Neural cell (in vitro differentiated cells): ENCODE results near the gene CALHM2. TPM values are rescaled to one million over a fixed set of nuclear protein-coding genes. Genes with fewer than 3 reads are reported as not detected.

Source experiments
- H2AFZ ChIP-seq: fragments of 200-600, 300-800 bp; sonication (generic), shearing (Covaris generic); 2 replicates; pipeline ENCODE4 v1.6.0; 2014; ENCODE audit warnings: low read depth, mild to moderate bottlenecking, antibody characterized with exemption, low read length, moderate library complexity
- H3F3A ChIP-seq: fragments of 200-600 bp; shearing (Covaris generic); 2 replicates; pipeline ENCODE4 v1.6.1; 2016; ENCODE audit warnings: mild to moderate bottlenecking, moderate library complexity, mixed read lengths, antibody characterized with exemption, low read length; ENCODE audit not compliant: insufficient read depth, poor library complexity, severe bottlenecking
- H3K27ac ChIP-seq: fragments of 200-600, 300-800 bp; sonication (generic), shearing (Covaris generic); 2 replicates; pipeline ENCODE4 v1.5.1; 2014; ENCODE audit warnings: mild to moderate bottlenecking, low read length, moderate library complexity
- H3K27me3 ChIP-seq: fragments of 300-800, 200-600 bp; sonication (generic), shearing (Covaris generic); 2 replicates; pipeline ENCODE4 v1.6.0; 2014; ENCODE audit warnings: mild to moderate bottlenecking, low read depth, low read length, moderate library complexity; ENCODE audit not compliant: insufficient read depth
- H3K36me3 ChIP-seq: fragments of 300-800, 200-600 bp; sonication (generic), shearing (Covaris generic); 2 replicates; pipeline ENCODE4 v1.5.1; 2014; ENCODE audit warnings: mild to moderate bottlenecking, antibody characterized with exemption, low read length, moderate library complexity; ENCODE audit not compliant: insufficient read depth
- H3K4me2 ChIP-seq: fragments of 300-800, 200-600 bp; sonication (generic), shearing (Covaris generic); 2 replicates; pipeline ENCODE4 v1.6.0; 2014; ENCODE audit warnings: mild to moderate bottlenecking, low read length
- H3K4me3 ChIP-seq: fragments of 300-800, 200-600 bp; sonication (generic), shearing (Covaris generic); 2 replicates; pipeline ENCODE4 v1.5.1; 2014; ENCODE audit warnings: mild to moderate bottlenecking, low read length, moderate library complexity
- H3K79me2 ChIP-seq: fragments of 200-600 bp; shearing (Covaris generic); replicated peaks from 2 replicates; pipeline ENCODE4 v1.6.0; 2014; ENCODE audit warnings: mild to moderate bottlenecking, low read length, moderate library complexity; ENCODE audit not compliant: insufficient read depth
- H3K9ac ChIP-seq: fragments of 300-800, 200-600 bp; sonication (generic), shearing (Covaris generic); 2 replicates; pipeline ENCODE4 v1.6.1; 2016; ENCODE audit warnings: mild to moderate bottlenecking, low read length, mixed read lengths
- H3K9me2 ChIP-seq: fragments of 200-600 bp; shearing (Covaris generic); 2 replicates; pipeline ENCODE4 v1.6.1; 2016; ENCODE audit warnings: mild to moderate bottlenecking, low read length, mixed read lengths; ENCODE audit not compliant: insufficient read depth
- H3K9me3 ChIP-seq: fragments of 200-600, 300-800 bp; sonication (generic), shearing (Covaris generic); 2 replicates; pipeline ENCODE4 v1.6.1; 2016; ENCODE audit warnings: mild to moderate bottlenecking, mixed run types, low read length, moderate library complexity, mixed read lengths
- H4K20me1 ChIP-seq: fragments of 200-600 bp; shearing (Covaris generic); 2 replicates; pipeline ENCODE4 v1.6.1; 2016; ENCODE audit warnings: mild to moderate bottlenecking, mixed run types; ENCODE audit not compliant: insufficient read depth
- CTCF ChIP-seq: fragments of 450-650 bp; IDR thresholded peaks from 2 replicates; pipeline ENCODE4 v1.5.1; 2014; ENCODE audit warnings: antibody characterized with exemption, mild to moderate bottlenecking, moderate library complexity; ENCODE audit not compliant: poor library complexity, severe bottlenecking
- EP300 ChIP-seq: fragments of 450-650 bp; conservative IDR thresholded peaks from 2 replicates; pipeline ENCODE4 v1.6.1; 2014; ENCODE audit warnings: antibody characterized with exemption, mild to moderate bottlenecking, moderate library complexity; ENCODE audit not compliant: poor library complexity, severe bottlenecking
- EZH2 ChIP-seq: fragments of 200-600, 300-800 bp; shearing (Covaris generic), sonication (generic); IDR thresholded peaks from 2 replicates; pipeline ENCODE4 v1.6.1; 2014; ENCODE audit warnings: antibody characterized with exemption, low read length, borderline replicate concordance, mild to moderate bottlenecking; ENCODE audit not compliant: insufficient read depth, poor library complexity, severe bottlenecking
- MXI1 ChIP-seq: fragments of 450-650 bp; conservative IDR thresholded peaks from 2 replicates; pipeline ENCODE4 v1.6.1; 2014; ENCODE audit warnings: antibody characterized with exemption, mild to moderate bottlenecking; ENCODE audit not compliant: poor library complexity, severe bottlenecking
- POLR2AphosphoS5 ChIP-seq: IDR thresholded peaks from 2 replicates; pipeline ENCODE4 v1.6.1; 2012
- RAD21 ChIP-seq: fragments of 450-650 bp; conservative IDR thresholded peaks from 2 replicates; pipeline ENCODE4 v1.6.1; 2014; ENCODE audit warnings: antibody characterized with exemption, mild to moderate bottlenecking, moderate library complexity
- REST ChIP-seq: IDR thresholded peaks from 2 replicates; pipeline ENCODE4 v1.6.1; 2012; ENCODE audit warnings: borderline replicate concordance
- SMC3 ChIP-seq: fragments of 450-650 bp; conservative IDR thresholded peaks from 2 replicates; pipeline ENCODE4 v1.6.1; 2014; ENCODE audit warnings: antibody characterized with exemption, mild to moderate bottlenecking, moderate library complexity; ENCODE audit not compliant: poor library complexity
- TAF1 ChIP-seq: IDR thresholded peaks from 2 replicates; pipeline ENCODE4 v1.6.1; 2012; ENCODE audit warnings: low read depth
- polyA plus RNA-seq: library from polyadenylated mRNA; depleted of rRNA; stranded (reverse); fragments of >200 nt; gene quantifications from 2 replicates; pipeline ENCODE4 v1.2.3, GENCODE V29; 2014

Gene CALHM2
- polyA plus RNA-seq, 1 donor from 2014 or later: not detected

GRCh38 chr10:103397191-103397825 lies 54.9 kb downstream of the CALHM2 start:
- Histone ChIP-seq H3K4me2 (peak overlapping the region; percentile 95), H3K9me3 (no peaks in the 10 kb centered on the region), H3K9me2 (no peaks in the 10 kb centered on the region), H3K27me3 (no peaks in the 10 kb centered on the region), H2AFZ (peak overlapping the region; percentile 67), H3F3A (no peaks in the 10 kb centered on the region), H3K36me3 (no peaks in the 10 kb centered on the region), H3K9ac (peak overlapping the region; percentile 94), H3K79me2 (peaks cover 49% of the 10 kb centered on the region), H4K20me1 (no peaks in the 10 kb centered on the region), H3K27ac (peak overlapping the region; percentile 63), H3K4me3 (peak overlapping the region; percentile 79)
- no peak for TF ChIP-seq SMC3

DNA sequence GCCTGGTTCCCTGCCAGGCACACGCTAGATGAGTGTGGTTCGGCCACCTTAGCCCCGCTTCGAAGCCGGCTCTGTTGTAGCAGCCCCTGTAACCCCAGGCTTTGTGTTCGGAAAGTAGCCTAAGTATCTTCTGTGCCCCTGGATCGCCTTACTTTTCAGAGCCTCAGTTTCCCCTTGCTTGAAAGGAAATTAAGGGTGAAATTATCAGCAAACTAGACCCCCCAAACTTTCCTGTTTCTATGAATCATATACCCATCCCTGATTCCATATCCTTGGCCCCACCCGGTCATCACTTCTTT lies 55.4 kb downstream of the CALHM2 start:
- Histone ChIP-seq H3K4me2 (peak overlapping the region; percentile 95), H2AFZ (peak overlapping the region; percentile 67), H3F3A (no peaks in the 10 kb centered on the region), H3K9me2 (no peaks in the 10 kb centered on the region), H3K9ac (peak overlapping the region; percentile 94), H4K20me1 (no peaks in the 10 kb centered on the region), H3K27me3 (no peaks in the 10 kb centered on the region), H3K79me2 (peaks cover 49% of the 10 kb centered on the region), H3K36me3 (no peaks in the 10 kb centered on the region), H3K27ac (peak overlapping the region; percentile 63), H3K4me3 (peak overlapping the region; percentile 79), H3K9me3 (no peaks in the 10 kb centered on the region)
- TF ChIP-seq CTCF: no peak
- TF ChIP-seq EZH2: no peak
- no peak for TF ChIP-seq RAD21
- no peak for TF ChIP-seq REST
- TF ChIP-seq POLR2AphosphoS5: no peak
- TF ChIP-seq MXI1: no peak
- no peak for TF ChIP-seq SMC3
- no peak for TF ChIP-seq TAF1
- no peak for TF ChIP-seq EP300

Other genes starting within 250 kb of the CALHM2 start
- gene RPEL1, start 206.5 kb downstream of the CALHM2 start, polyA plus RNA-seq: not detected in 2 replicates
- 349 and 379 TPM in 2 replicates for gene INA, start 175.2 kb downstream of the CALHM2 start, polyA plus RNA-seq
- 20.4 and 31.3 TPM in 2 replicates for gene PCGF6, start 101.2 kb downstream of the CALHM2 start, polyA plus RNA-seq
- 7.2 and 9.2 TPM in 2 replicates for gene TAF5, start 84.4 kb downstream of the CALHM2 start, polyA plus RNA-seq
- gene ATP5MK, start 55.9 kb downstream of the CALHM2 start, polyA plus RNA-seq: 542 and 917 TPM in 2 replicates
- 15.3 and 15.8 TPM in 2 replicates for gene PDCD11, start 55.7 kb downstream of the CALHM2 start, polyA plus RNA-seq
- gene CALHM1, start 6.5 kb upstream of the CALHM2 start, polyA plus RNA-seq: not detected in 2 replicates
- gene CALHM3, start 26.9 kb upstream of the CALHM2 start, polyA plus RNA-seq: not detected in 2 replicates
- gene NEURL1, start 41.3 kb upstream of the CALHM2 start, polyA plus RNA-seq: 12.3 and 15.7 TPM in 2 replicates